GM23338 (cell line): ENCODE results near the gene DNMT1. TPM values are rescaled to one million over a fixed set of nuclear protein-coding genes. Genes with fewer than 3 reads are reported as not detected.

Experiments
- ATAC-seq: fragments of 200-7000 bp; cut with Tn5 transposase; 3 replicates; pipeline ENCODE4 v1.9.1; 2020
- DNase-seq: peaks from one replicate; pipeline ENCODE4 v3.0.0-alpha.2; 2015; ENCODE audit warnings: low spot score
- H2AFZ ChIP-seq: fragments of 200-600 bp; sonication (generic); 2 replicates; pipeline ENCODE4 v1.8.0; 2016; ENCODE audit warnings: antibody characterized with exemption, mild to moderate bottlenecking, moderate library complexity
- H3F3A ChIP-seq: fragments of 200-600 bp; sonication (generic); replicated peaks from 2 replicates; pipeline ENCODE4 v1.8.0; 2017; ENCODE audit warnings: antibody characterized with exemption, mixed run types, low read depth
- H3K27ac ChIP-seq: fragments of 200-600 bp; sonication (generic); 2 replicates; pipeline ENCODE4 v1.6.1; 2016; ENCODE audit warnings: low read depth
- H3K27me3 ChIP-seq: fragments of 200-600 bp; sonication (generic); 2 replicates; pipeline ENCODE4 v1.8.0; 2016; ENCODE audit warnings: mild to moderate bottlenecking, mixed run types, moderate library complexity; ENCODE audit not compliant: insufficient read depth
- H3K36me3 ChIP-seq: fragments of 200-600 bp; sonication (generic); 2 replicates; pipeline ENCODE4 v1.8.0; 2016; ENCODE audit warnings: mild to moderate bottlenecking; ENCODE audit not compliant: insufficient read depth
- H3K4me1 ChIP-seq: fragments of 200-600 bp; sonication (generic); 2 replicates; pipeline ENCODE4 v1.8.0; 2016; ENCODE audit warnings: mild to moderate bottlenecking, moderate library complexity; ENCODE audit not compliant: insufficient read depth
- H3K4me2 ChIP-seq: fragments of 200-600 bp; sonication (generic); 2 replicates; pipeline ENCODE4 v1.7.1; 2017; ENCODE audit warnings: mixed run types
- H3K4me3 ChIP-seq: fragments of 200-600 bp; sonication (generic); 2 replicates; pipeline ENCODE4 v1.6.1; 2016; ENCODE audit warnings: mixed run types
- H3K79me2 ChIP-seq: fragments of 200-600 bp; sonication (generic); replicated peaks from 2 replicates; pipeline ENCODE4 v1.8.0; 2017; ENCODE audit warnings: mild to moderate bottlenecking; ENCODE audit not compliant: insufficient read depth
- H3K9me2 ChIP-seq: fragments of 200-600 bp; sonication (generic); 2 replicates; pipeline ENCODE4 v1.8.0; 2017; ENCODE audit not compliant: insufficient read depth
- H4K20me1 ChIP-seq: fragments of 200-600 bp; sonication (generic); replicated peaks from 2 replicates; pipeline ENCODE4 v1.8.0; 2017; ENCODE audit warnings: mild to moderate bottlenecking; ENCODE audit not compliant: insufficient read depth
- H3K27ac Mint-ChIP-seq: 2 replicates; pipeline ENCODE4 v1.8.0; 2020; ENCODE audit warnings: inconsistent platforms, mild to moderate bottlenecking, moderate library complexity, mixed read lengths
- H3K27me3 Mint-ChIP-seq: 3 replicates; pipeline ENCODE4 v1.8.0; 2022; ENCODE audit warnings: low read depth, mild to moderate bottlenecking, moderate library complexity, mixed read lengths, inconsistent platforms; ENCODE audit not compliant: insufficient read depth, poor library complexity
- H3K36me3 Mint-ChIP-seq: 3 replicates; pipeline ENCODE4 v1.8.0; 2021; ENCODE audit warnings: low read depth, mild to moderate bottlenecking, inconsistent platforms, moderate library complexity, mixed read lengths
- H3K4me1 Mint-ChIP-seq: 3 replicates; pipeline ENCODE4 v1.8.0; 2020; ENCODE audit warnings: mild to moderate bottlenecking, inconsistent platforms, mixed read lengths
- H3K4me3 Mint-ChIP-seq: 3 replicates; pipeline ENCODE4 v1.8.0; 2021; ENCODE audit warnings: moderate library complexity, mild to moderate bottlenecking, inconsistent platforms, mixed read lengths
- H3K9me3 Mint-ChIP-seq: 3 replicates; pipeline ENCODE4 v1.8.0; 2020; ENCODE audit warnings: moderate library complexity, mild to moderate bottlenecking, inconsistent platforms, mixed read lengths
- EZH2 ChIP-seq: fragments of 200-600 bp; sonication (generic); IDR thresholded peaks from one replicate; pipeline ENCODE4 v1.8.0; 2017; ENCODE audit warnings: antibody characterized with exemption, mild to moderate bottlenecking, low read depth; ENCODE audit not compliant: unreplicated experiment
- EZH2phosphoT487 ChIP-seq: fragments of 200-600 bp; sonication (generic); IDR thresholded peaks from one replicate; pipeline ENCODE4 v1.8.1; 2018; ENCODE audit warnings: antibody characterized with exemption; ENCODE audit not compliant: unreplicated experiment
- JUNB ChIP-seq: IDR thresholded peaks from one replicate; pipeline ENCODE4 v1.6.1; 2016; ENCODE audit warnings: antibody characterized with exemption; ENCODE audit not compliant: unreplicated experiment
- NANOG ChIP-seq: IDR thresholded peaks from 2 replicates; pipeline ENCODE4 v1.6.1; 2016; ENCODE audit warnings: antibody characterized with exemption, borderline replicate concordance
- POLR2AphosphoS5 ChIP-seq: IDR thresholded peaks from 2 replicates; pipeline ENCODE4 v1.6.1; 2016; ENCODE audit warnings: antibody characterized with exemption, low read depth
- STAT1 ChIP-seq: IDR thresholded peaks from one replicate; pipeline ENCODE4 v1.6.1; 2016; ENCODE audit warnings: antibody characterized with exemption; ENCODE audit not compliant: unreplicated experiment
- ZNF114 ChIP-seq: fragments of 250-450 bp; sonication (Bioruptor Pico); IDR thresholded peaks from 2 replicates; pipeline ENCODE4 v1.5.0; 2020; ENCODE audit warnings: mild to moderate bottlenecking, moderate library complexity
- polyA plus RNA-seq: library from polyadenylated mRNA; unstranded; fragments of >200 nt; fragmentation: Nextera tagmentation; extraction: Ambion mirVana; gene quantifications from 2 replicates; pipeline ENCODE4 v1.2.1, GENCODE V29; 2016
- total RNA-seq: library from RNA; depleted of rRNA; stranded (reverse); fragments of >200 nt; shearing (Covaris generic); gene quantifications from 2 replicates; pipeline ENCODE4 v1.2.3, GENCODE V29; 2014
- TF ChIP-seq, protein P1 (sequence below), 2 experiments: fragments of 200-600 bp in 1 of 2; sonication (generic) in 1 of 2; conservative IDR thresholded peaks; 2 replicates each; pipeline versions ENCODE4 v1.5.1 to v1.6.1; 2016 to 2017; ENCODE audit warnings: antibody characterized with exemption in 2 of 2, low read depth in 2 of 2, mild to moderate bottlenecking in 2 of 2, moderate library complexity in 1 of 2
- TF ChIP-seq, protein P2 (sequence below): IDR thresholded peaks from one replicate; pipeline ENCODE4 v1.6.1; 2018; ENCODE audit warnings: antibody characterized with exemption; ENCODE audit not compliant: unreplicated experiment
- TF ChIP-seq, protein P3 (sequence below): IDR thresholded peaks from 2 replicates; pipeline ENCODE4 v1.6.1; 2016; ENCODE audit warnings: antibody characterized with exemption
- TF ChIP-seq, protein P4 (sequence below): fragments of 250-450 bp; sonication (Bioruptor Pico); IDR thresholded peaks from 2 replicates; pipeline ENCODE4 v1.5.0; 2020; ENCODE audit warnings: mild to moderate bottlenecking, moderate library complexity

Gene DNMT1
- total and polyA plus RNA-seq, 2 experiments from 2014 or later = 238 to 589 TPM

DNA sequence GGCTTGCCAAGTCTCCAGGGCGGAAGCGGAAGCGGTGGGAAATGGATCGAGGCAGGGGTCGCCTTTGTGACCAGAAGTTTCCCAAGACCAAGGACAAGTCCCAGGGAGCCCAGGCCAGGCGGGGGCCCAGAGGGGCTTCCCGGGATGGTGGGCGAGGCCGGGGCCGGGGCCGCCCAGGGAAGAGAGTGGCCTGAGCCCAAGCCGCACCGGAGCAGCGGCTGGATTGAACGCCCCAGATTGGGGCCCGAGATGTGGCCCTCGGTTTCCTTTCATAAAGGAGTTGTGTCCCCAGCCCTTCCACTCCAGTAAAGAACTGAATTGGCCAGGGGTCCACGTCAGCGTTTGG is 83.8 kb downstream of the DNMT1 start:
- H3K4me1 Mint-ChIP-seq = peaks cover 19% of the 10 kb centered on the region
- H3K4me3 Mint-ChIP-seq = no peak overlapping the region; the same call in 2 of the 3 replicates
- no peaks in the 10 kb centered on the region for H3K9me3 Mint-ChIP-seq
- Histone ChIP-seq H3K4me1 (peaks cover 7% of the 10 kb centered on the region; the same call in 1 of the 2 replicates), H3K79me2 (peaks cover 24% of the 10 kb centered on the region), H3K9me2 (no peaks in the 10 kb centered on the region), H3K27me3 (no peaks in the 10 kb centered on the region), H3K36me3 (peaks cover 28% of the 10 kb centered on the region), H3F3A (peaks cover 61% of the 10 kb centered on the region), H4K20me1 (0 out of 2 replicates have a peak, but pooled peaks cover 11% of the 10 kb centered on the region), H3K4me3 (no peak overlapping the region), H3K4me2 (no peak overlapping the region), H3K27ac (no peak overlapping the region), H2AFZ (no peak overlapping the region)
- peaks cover 75% of the 10 kb centered on the region for H3K36me3 Mint-ChIP-seq
- peaks cover 43% of the 10 kb centered on the region for H3K27me3 Mint-ChIP-seq
- TF ChIP-seq, protein P1, sequence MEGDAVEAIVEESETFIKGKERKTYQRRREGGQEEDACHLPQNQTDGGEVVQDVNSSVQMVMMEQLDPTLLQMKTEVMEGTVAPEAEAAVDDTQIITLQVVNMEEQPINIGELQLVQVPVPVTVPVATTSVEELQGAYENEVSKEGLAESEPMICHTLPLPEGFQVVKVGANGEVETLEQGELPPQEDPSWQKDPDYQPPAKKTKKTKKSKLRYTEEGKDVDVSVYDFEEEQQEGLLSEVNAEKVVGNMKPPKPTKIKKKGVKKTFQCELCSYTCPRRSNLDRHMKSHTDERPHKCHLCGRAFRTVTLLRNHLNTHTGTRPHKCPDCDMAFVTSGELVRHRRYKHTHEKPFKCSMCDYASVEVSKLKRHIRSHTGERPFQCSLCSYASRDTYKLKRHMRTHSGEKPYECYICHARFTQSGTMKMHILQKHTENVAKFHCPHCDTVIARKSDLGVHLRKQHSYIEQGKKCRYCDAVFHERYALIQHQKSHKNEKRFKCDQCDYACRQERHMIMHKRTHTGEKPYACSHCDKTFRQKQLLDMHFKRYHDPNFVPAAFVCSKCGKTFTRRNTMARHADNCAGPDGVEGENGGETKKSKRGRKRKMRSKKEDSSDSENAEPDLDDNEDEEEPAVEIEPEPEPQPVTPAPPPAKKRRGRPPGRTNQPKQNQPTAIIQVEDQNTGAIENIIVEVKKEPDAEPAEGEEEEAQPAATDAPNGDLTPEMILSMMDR (conservative IDR thresholded peaks at IDR 0.05; ENCODE audit: low read depth in 2 of 2) = no peak
- TF ChIP-seq EZH2phosphoT487 (no peak), POLR2AphosphoS5 (no peak), EZH2 (no peak), JUNB (no peak), ZNF114 (no peak), NANOG (no peak), STAT1 (no peak)
- TF ChIP-seq, protein P2, sequence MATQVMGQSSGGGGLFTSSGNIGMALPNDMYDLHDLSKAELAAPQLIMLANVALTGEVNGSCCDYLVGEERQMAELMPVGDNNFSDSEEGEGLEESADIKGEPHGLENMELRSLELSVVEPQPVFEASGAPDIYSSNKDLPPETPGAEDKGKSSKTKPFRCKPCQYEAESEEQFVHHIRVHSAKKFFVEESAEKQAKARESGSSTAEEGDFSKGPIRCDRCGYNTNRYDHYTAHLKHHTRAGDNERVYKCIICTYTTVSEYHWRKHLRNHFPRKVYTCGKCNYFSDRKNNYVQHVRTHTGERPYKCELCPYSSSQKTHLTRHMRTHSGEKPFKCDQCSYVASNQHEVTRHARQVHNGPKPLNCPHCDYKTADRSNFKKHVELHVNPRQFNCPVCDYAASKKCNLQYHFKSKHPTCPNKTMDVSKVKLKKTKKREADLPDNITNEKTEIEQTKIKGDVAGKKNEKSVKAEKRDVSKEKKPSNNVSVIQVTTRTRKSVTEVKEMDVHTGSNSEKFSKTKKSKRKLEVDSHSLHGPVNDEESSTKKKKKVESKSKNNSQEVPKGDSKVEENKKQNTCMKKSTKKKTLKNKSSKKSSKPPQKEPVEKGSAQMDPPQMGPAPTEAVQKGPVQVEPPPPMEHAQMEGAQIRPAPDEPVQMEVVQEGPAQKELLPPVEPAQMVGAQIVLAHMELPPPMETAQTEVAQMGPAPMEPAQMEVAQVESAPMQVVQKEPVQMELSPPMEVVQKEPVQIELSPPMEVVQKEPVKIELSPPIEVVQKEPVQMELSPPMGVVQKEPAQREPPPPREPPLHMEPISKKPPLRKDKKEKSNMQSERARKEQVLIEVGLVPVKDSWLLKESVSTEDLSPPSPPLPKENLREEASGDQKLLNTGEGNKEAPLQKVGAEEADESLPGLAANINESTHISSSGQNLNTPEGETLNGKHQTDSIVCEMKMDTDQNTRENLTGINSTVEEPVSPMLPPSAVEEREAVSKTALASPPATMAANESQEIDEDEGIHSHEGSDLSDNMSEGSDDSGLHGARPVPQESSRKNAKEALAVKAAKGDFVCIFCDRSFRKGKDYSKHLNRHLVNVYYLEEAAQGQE = no peak
- TF ChIP-seq, protein P3, sequence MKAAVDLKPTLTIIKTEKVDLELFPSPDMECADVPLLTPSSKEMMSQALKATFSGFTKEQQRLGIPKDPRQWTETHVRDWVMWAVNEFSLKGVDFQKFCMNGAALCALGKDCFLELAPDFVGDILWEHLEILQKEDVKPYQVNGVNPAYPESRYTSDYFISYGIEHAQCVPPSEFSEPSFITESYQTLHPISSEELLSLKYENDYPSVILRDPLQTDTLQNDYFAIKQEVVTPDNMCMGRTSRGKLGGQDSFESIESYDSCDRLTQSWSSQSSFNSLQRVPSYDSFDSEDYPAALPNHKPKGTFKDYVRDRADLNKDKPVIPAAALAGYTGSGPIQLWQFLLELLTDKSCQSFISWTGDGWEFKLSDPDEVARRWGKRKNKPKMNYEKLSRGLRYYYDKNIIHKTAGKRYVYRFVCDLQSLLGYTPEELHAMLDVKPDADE = no peak
- TF ChIP-seq, protein P4, sequence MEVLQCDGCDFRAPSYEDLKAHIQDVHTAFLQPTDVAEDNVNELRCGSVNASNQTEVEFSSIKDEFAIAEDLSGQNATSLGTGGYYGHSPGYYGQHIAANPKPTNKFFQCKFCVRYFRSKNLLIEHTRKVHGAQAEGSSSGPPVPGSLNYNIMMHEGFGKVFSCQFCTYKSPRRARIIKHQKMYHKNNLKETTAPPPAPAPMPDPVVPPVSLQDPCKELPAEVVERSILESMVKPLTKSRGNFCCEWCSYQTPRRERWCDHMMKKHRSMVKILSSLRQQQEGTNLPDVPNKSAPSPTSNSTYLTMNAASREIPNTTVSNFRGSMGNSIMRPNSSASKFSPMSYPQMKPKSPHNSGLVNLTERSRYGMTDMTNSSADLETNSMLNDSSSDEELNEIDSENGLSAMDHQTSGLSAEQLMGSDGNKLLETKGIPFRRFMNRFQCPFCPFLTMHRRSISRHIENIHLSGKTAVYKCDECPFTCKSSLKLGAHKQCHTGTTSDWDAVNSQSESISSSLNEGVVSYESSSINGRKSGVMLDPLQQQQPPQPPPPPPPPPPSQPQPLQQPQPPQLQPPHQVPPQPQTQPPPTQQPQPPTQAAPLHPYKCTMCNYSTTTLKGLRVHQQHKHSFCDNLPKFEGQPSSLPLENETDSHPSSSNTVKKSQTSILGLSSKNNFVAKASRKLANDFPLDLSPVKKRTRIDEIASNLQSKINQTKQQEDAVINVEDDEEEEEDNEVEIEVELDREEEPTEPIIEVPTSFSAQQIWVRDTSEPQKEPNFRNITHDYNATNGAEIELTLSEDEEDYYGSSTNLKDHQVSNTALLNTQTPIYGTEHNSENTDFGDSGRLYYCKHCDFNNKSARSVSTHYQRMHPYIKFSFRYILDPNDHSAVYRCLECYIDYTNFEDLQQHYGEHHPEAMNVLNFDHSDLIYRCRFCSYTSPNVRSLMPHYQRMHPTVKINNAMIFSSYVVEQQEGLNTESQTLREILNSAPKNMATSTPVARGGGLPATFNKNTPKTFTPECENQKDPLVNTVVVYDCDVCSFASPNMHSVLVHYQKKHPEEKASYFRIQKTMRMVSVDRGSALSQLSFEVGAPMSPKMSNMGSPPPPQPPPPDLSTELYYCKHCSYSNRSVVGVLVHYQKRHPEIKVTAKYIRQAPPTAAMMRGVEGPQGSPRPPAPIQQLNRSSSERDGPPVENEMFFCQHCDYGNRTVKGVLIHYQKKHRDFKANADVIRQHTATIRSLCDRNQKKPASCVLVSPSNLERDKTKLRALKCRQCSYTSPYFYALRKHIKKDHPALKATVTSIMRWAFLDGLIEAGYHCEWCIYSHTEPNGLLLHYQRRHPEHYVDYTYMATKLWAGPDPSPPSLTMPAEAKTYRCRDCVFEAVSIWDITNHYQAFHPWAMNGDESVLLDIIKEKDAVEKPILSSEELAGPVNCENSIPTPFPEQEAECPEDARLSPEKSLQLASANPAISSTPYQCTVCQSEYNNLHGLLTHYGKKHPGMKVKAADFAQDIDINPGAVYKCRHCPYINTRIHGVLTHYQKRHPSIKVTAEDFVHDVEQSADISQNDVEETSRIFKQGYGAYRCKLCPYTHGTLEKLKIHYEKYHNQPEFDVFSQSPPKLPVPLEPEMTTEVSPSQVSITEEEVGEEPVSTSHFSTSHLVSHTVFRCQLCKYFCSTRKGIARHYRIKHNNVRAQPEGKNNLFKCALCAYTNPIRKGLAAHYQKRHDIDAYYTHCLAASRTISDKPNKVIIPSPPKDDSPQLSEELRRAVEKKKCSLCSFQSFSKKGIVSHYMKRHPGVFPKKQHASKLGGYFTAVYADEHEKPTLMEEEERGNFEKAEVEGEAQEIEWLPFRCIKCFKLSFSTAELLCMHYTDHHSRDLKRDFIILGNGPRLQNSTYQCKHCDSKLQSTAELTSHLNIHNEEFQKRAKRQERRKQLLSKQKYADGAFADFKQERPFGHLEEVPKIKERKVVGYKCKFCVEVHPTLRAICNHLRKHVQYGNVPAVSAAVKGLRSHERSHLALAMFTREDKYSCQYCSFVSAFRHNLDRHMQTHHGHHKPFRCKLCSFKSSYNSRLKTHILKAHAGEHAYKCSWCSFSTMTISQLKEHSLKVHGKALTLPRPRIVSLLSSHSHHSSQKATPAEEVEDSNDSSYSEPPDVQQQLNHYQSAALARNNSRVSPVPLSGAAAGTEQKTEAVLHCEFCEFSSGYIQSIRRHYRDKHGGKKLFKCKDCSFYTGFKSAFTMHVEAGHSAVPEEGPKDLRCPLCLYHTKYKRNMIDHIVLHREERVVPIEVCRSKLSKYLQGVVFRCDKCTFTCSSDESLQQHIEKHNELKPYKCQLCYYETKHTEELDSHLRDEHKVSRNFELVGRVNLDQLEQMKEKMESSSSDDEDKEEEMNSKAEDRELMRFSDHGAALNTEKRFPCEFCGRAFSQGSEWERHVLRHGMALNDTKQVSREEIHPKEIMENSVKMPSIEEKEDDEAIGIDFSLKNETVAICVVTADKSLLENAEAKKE (CRISPR knock-in tag) = no peak
- ATAC-seq (no peak), DNase-seq (no peak)
- no peak overlapping the region for H3K27ac Mint-ChIP-seq
